Measurements from ENCODE around the gene ZFHX2. TPM values are rescaled to one million over a fixed set of nuclear protein-coding genes. Genes with fewer than 3 reads are reported as not detected.
A peak's percentile ranks its signal among the peaks of the same experiment; 100 is the strongest.

ZFHX2 gene
- total RNA-seq, 1 donor from 2014 or later: 0.90 TPM

GRCh38 chr14:23531391-23531790 is 20.2 kb downstream of the ZFHX2 start:
- Histone ChIP-seq H3K4me3 (no peak overlapping the region), H4K20me1 (ENCODE audit: low read depth) (no peaks in the 10 kb centered on the region), H3K27ac (no peak overlapping the region), H3K79me2 (ENCODE audit: low read depth) (no peaks in the 10 kb centered on the region), H3K9me3 (ENCODE audit: low read depth) (no peaks in the 10 kb centered on the region), H3K9ac (no peak overlapping the region), H3K27me3 (no peaks in the 10 kb centered on the region), H2AFZ (replicated peaks) (no peak overlapping the region), H3F3A (ENCODE audit: low read depth) (no peaks in the 10 kb centered on the region), H3K36me3 (no peaks in the 10 kb centered on the region), H3K4me2 (no peak overlapping the region), H3K4me1 (peaks cover 4% of the 10 kb centered on the region)
- TF ChIP-seq CTCF (IDR thresholded peaks at IDR 0.05) (no peak), EZH2phosphoT487 (IDR thresholded peaks at IDR 0.05) (no peak), EZH2 (IDR thresholded peaks at IDR 0.05) (no peak)
- Mint-ChIP-seq H3K4me3 (no peak overlapping the region), H3K4me1 (peaks cover 8% of the 10 kb centered on the region), H3K9me3 (no peaks in the 10 kb centered on the region), H3K27ac (no peak overlapping the region), H3K36me3 (peaks cover 23% of the 10 kb centered on the region), H3K27me3 (ENCODE audit: insufficient read depth, low read depth) (peaks cover 6% of the 10 kb centered on the region)
- no peak for DNase-seq (ENCODE audit: low spot score)

- no peaks in the 10 kb centered on the region for H3F3A ChIP-seq (ENCODE audit: low read depth)
- no peak overlapping the region for H3K27ac ChIP-seq
- DNase-seq (ENCODE audit: low spot score): no peak
- H3K27me3 ChIP-seq: no peaks in the 10 kb centered on the region
- no peak overlapping the region for H3K4me3 ChIP-seq
- H2AFZ ChIP-seq (replicated peaks): no peak overlapping the region
- H3K4me3 Mint-ChIP-seq: no peak overlapping the region
- H3K4me1 ChIP-seq: peaks cover 4% of the 10 kb centered on the region
- no peaks in the 10 kb centered on the region for H3K9me3 ChIP-seq (ENCODE audit: low read depth)
- no peaks in the 10 kb centered on the region for H3K79me2 ChIP-seq (ENCODE audit: low read depth)
- H4K20me1 ChIP-seq (ENCODE audit: low read depth): no peaks in the 10 kb centered on the region
- peaks cover 8% of the 10 kb centered on the region for H3K4me1 Mint-ChIP-seq
- H3K36me3 Mint-ChIP-seq: peaks cover 29% of the 10 kb centered on the region
- H3K27me3 Mint-ChIP-seq (ENCODE audit: insufficient read depth, low read depth): peaks cover 9% of the 10 kb centered on the region
- H3K9ac ChIP-seq: no peak overlapping the region
- H3K36me3 ChIP-seq: no peaks in the 10 kb centered on the region
- no peak for TF ChIP-seq EZH2 (IDR thresholded peaks at IDR 0.05)
- no peak for TF ChIP-seq CTCF (IDR thresholded peaks at IDR 0.05)
- no peak for TF ChIP-seq EZH2phosphoT487 (IDR thresholded peaks at IDR 0.05)
- H3K9me3 Mint-ChIP-seq: no peaks in the 10 kb centered on the region
- H3K4me2 ChIP-seq: no peak overlapping the region
- no peak overlapping the region for H3K27ac Mint-ChIP-seq
Observed at GRCh38 chr14:23530375-23531055, 21.1 kb downstream of the ZFHX2 start.

- no peak overlapping the region for H3K27ac ChIP-seq
Observed at GRCh38 chr14:23529016-23529415, 22.5 kb downstream of the ZFHX2 start.

More at GRCh38 chr14:23529016-23529415, 22.5 kb downstream of the ZFHX2 start:
- Histone ChIP-seq H4K20me1 (ENCODE audit: low read depth) (no peaks in the 10 kb centered on the region), H3K4me3 (no peak overlapping the region), H3K79me2 (ENCODE audit: low read depth) (no peaks in the 10 kb centered on the region), H3K9me3 (ENCODE audit: low read depth) (no peaks in the 10 kb centered on the region), H3F3A (ENCODE audit: low read depth) (no peaks in the 10 kb centered on the region), H2AFZ (replicated peaks) (no peak overlapping the region), H3K4me2 (no peak overlapping the region), H3K27me3 (no peaks in the 10 kb centered on the region), H3K36me3 (no peaks in the 10 kb centered on the region), H3K4me1 (peaks cover 4% of the 10 kb centered on the region), H3K9ac (no peak overlapping the region)
- TF ChIP-seq EZH2 (IDR thresholded peaks at IDR 0.05) (no peak), EZH2phosphoT487 (IDR thresholded peaks at IDR 0.05) (no peak), CTCF (IDR thresholded peaks at IDR 0.05) (no peak)
- peaks cover 12% of the 10 kb centered on the region for H3K27me3 Mint-ChIP-seq (ENCODE audit: insufficient read depth, low read depth)
- no peak for DNase-seq (ENCODE audit: low spot score)
- peak overlapping the region; percentile 7 for H3K27ac Mint-ChIP-seq
- peaks cover 8% of the 10 kb centered on the region for H3K4me1 Mint-ChIP-seq
- peaks cover 25% of the 10 kb centered on the region for H3K36me3 Mint-ChIP-seq
- no peaks in the 10 kb centered on the region for H3K9me3 Mint-ChIP-seq
- H3K4me3 Mint-ChIP-seq: no peak overlapping the region

All from neural progenitor cell (in vitro differentiated cells).